K562 (cell line): Measurements from ENCODE around the gene MED14. TPM values are rescaled to one million over a fixed set of nuclear protein-coding genes. Genes with fewer than 3 reads are reported as not detected.

Source experiments
- ATAC-seq: fragments of 200-7000 bp; cut with Tn5 transposase; 3 replicates; pipeline ENCODE4 v1.9.1; 2020; ENCODE audit warnings: moderate library complexity
- BruUV-seq: library from RNA; stranded (reverse); fragments of 400-500 nt; replicated peaks from 2 replicates; lab custom pipeline; 2021; lab: Mats Ljungman, UMichigan
- CTCF ChIA-PET: fragments of 300-600 bp; formaldehyde crosslinking; extraction: SDS; loops from one replicate; lab custom pipeline; 2021; ENCODE audit warnings: low intra/inter-chr PET ratio; lab: Yijun Ruan, JAX
- POLR2A ChIA-PET: fragments of 300-600, 350-650 bp; sonication (Branson Sonifier 250); formaldehyde crosslinking; extraction: SDS; loops from one replicate; lab custom pipeline; 2021; ENCODE audit warnings: antibody characterized with exemption, inconsistent platforms; lab: Yijun Ruan, JAX
- DNase-seq, 4 experiments: peaks; one replicate each; pipeline versions ENCODE4 v3.0.0 to v3.0.0-alpha.2; 2011 to 2018; ENCODE audit warnings: low spot score in 3 of 4, mixed read lengths in 3 of 4; ENCODE audit errors: extremely low read depth in 1 of 4
- FAIRE-seq: peaks from 2 replicates; lab custom pipeline; 2011; peaks lifted over from hg19 to GRCh38; lab: Jason Lieb, UNC
- H2AFZ ChIP-seq: 2 replicates; pipeline ENCODE4 v1.6.0; 2011; ENCODE audit warnings: low read depth, low read length, control low read depth, inconsistent platforms
- H3K27ac ChIP-seq: fragments of 200-600 bp; 3 replicates; pipeline ENCODE4 v1.8.0; 2011; ENCODE audit warnings: low read depth, mild to moderate bottlenecking, control low read depth, inconsistent platforms, low read length, moderate library complexity, mixed read lengths; ENCODE audit errors: extremely low read depth
- H3K27me3 ChIP-seq, 2 experiments: fragments of 300-600 bp in 1 of 2; 2 replicates in 1 of 2; 3 replicates in 1 of 2; pipeline versions ENCODE4 v1.6.0 to v1.8.0; 2011; ENCODE audit warnings: inconsistent platforms in 2 of 2, low read length in 2 of 2, mild to moderate bottlenecking in 1 of 2, mixed read lengths in 1 of 2, moderate library complexity in 1 of 2; ENCODE audit not compliant: control insufficient read depth in 2 of 2, insufficient read depth in 2 of 2
- H3K36me3 ChIP-seq: fragments of 300-600 bp; 3 replicates; pipeline ENCODE4 v1.8.0; 2011; ENCODE audit warnings: mild to moderate bottlenecking, low read length, inconsistent platforms; ENCODE audit not compliant: control insufficient read depth, insufficient read depth
- H3K4me1 ChIP-seq, 2 experiments: fragments of 200-600 bp in 1 of 2; replicated peaks in 1 of 2; 2 replicates in 1 of 2; 3 replicates in 1 of 2; pipeline versions ENCODE4 v1.5.1 to v1.8.0; 2011; ENCODE audit warnings: inconsistent platforms in 2 of 2, low read length in 2 of 2, mild to moderate bottlenecking in 1 of 2, mixed read lengths in 1 of 2, moderate library complexity in 1 of 2; ENCODE audit not compliant: control insufficient read depth in 2 of 2, insufficient read depth in 2 of 2
- H3K4me2 ChIP-seq: 2 replicates; pipeline ENCODE4 v1.6.1; 2011; ENCODE audit warnings: low read length, control low read depth, inconsistent platforms, mixed read lengths; ENCODE audit not compliant: insufficient read depth
- H3K4me3 ChIP-seq: fragments of 200-600 bp; sonication (generic), shearing (Covaris generic); 2 replicates; pipeline ENCODE4 v1.5.1; 2016; ENCODE audit warnings: control low read depth, inconsistent platforms
- H3K79me2 ChIP-seq: fragments of 200-600 bp; 3 replicates; pipeline ENCODE4 v1.8.0; 2011; ENCODE audit warnings: low read length, inconsistent platforms; ENCODE audit not compliant: control insufficient read depth, insufficient read depth
- H3K9ac ChIP-seq, 2 experiments: 2 replicates each; pipeline versions ENCODE4 v1.6.0 to v1.6.1; 2011; ENCODE audit warnings: low read depth in 2 of 2, low read length in 2 of 2, control low read depth in 1 of 2, inconsistent platforms in 1 of 2, mild to moderate bottlenecking in 1 of 2, mixed read lengths in 1 of 2; ENCODE audit not compliant: insufficient read depth in 1 of 2
- H3K9me1 ChIP-seq: one replicate; pipeline ENCODE4 v1.6.0; 2011; ENCODE audit warnings: inconsistent platforms, mild to moderate bottlenecking, low read length, moderate library complexity; ENCODE audit not compliant: control insufficient read depth, insufficient read depth
- H3K9me3 ChIP-seq: replicated peaks from 2 replicates; pipeline ENCODE4 v1.5.1; 2011; ENCODE audit warnings: low read depth, low read length, inconsistent platforms; ENCODE audit not compliant: control insufficient read depth, insufficient read depth
- H4K20me1 ChIP-seq: replicated peaks from 2 replicates; pipeline ENCODE4 v1.6.1; 2011; ENCODE audit warnings: low read length, inconsistent platforms, mixed read lengths; ENCODE audit not compliant: control insufficient read depth, insufficient read depth
- DMBX1 ChIP-seq: fragments of 250-450 bp; sonication (Bioruptor Pico); IDR thresholded peaks from 2 replicates; pipeline ENCODE4 v1.8.0; 2022; ENCODE audit warnings: inconsistent platforms, mild to moderate bottlenecking, moderate library complexity, borderline replicate concordance
- ETV1 ChIP-seq: fragments of 450-650 bp; conservative IDR thresholded peaks from 2 replicates; pipeline ENCODE4 v1.6.1; 2016; ENCODE audit warnings: missing genetic modification characterization, control low read depth, low read depth, missing compliant biosample characterization
- FOS ChIP-seq: IDR thresholded peaks from 3 replicates; pipeline ENCODE4 v1.6.1; 2011; ENCODE audit not compliant: insufficient read length; ENCODE audit errors: extremely low read depth
- HNRNPK ChIP-seq: fragments of 200-400 bp; formaldehyde crosslinking; IDR thresholded peaks from one replicate; pipeline ENCODE4 v1.6.1; 2018; ENCODE audit warnings: mild to moderate bottlenecking, low read depth, low read length; ENCODE audit not compliant: poor library complexity, severe bottlenecking
- NFIX ChIP-seq: fragments of 250-450 bp; sonication (Bioruptor Pico); IDR thresholded peaks from 2 replicates; pipeline ENCODE4 v1.4.0; 2020; ENCODE audit warnings: low read depth, mild to moderate bottlenecking, moderate library complexity
- NFXL1 ChIP-seq: fragments of 450-650 bp; formaldehyde crosslinking; IDR thresholded peaks from 2 replicates; pipeline ENCODE4 v1.4.0; 2021; ENCODE audit warnings: mild to moderate bottlenecking
- POLR3A ChIP-seq: IDR thresholded peaks from 2 replicates; pipeline ENCODE4 v1.6.1; 2011; ENCODE audit warnings: borderline replicate concordance, mild to moderate bottlenecking, moderate library complexity; ENCODE audit not compliant: insufficient read length, insufficient read depth; ENCODE audit errors: extremely low read depth
- POLR3G ChIP-seq: IDR thresholded peaks from 2 replicates; pipeline ENCODE4 v1.6.1; 2011; ENCODE audit not compliant: insufficient read length, insufficient replicate concordance; ENCODE audit errors: extremely low read depth
- SREBF1 ChIP-seq: fragments of 150-350 bp; IDR thresholded peaks from 2 replicates; pipeline ENCODE4 v1.6.1; 2014; ENCODE audit warnings: antibody characterized with exemption, low read depth, low read length, borderline replicate concordance
- ZFP1 ChIP-seq: fragments of 450-650 bp; formaldehyde crosslinking; IDR thresholded peaks from 2 replicates; pipeline ENCODE4 v1.4.0; 2020; ENCODE audit warnings: mild to moderate bottlenecking, mixed read lengths
- ZNF354B ChIP-seq: fragments of 250-450 bp; sonication (Bioruptor Pico); IDR thresholded peaks from 2 replicates; pipeline ENCODE4 v1.4.0; 2020
- WGBS: fragments of 100-300 bp; shearing (Covaris generic); methylation state at CpG from one replicate; pipeline ENCODE4 v1.1.6; 2016; ENCODE audit warnings: low coverage, mixed read lengths; ENCODE audit not compliant: insufficient coverage; ENCODE audit errors: missing lambda C conversion rate; 5-methylcytosine and 5-hydroxymethylcytosine counted together
- in situ Hi-C: fragments of 300-500 bp; cut with MboI; formaldehyde crosslinking; loops from 4 replicates; pipeline ENCODE4 v1.15.0; 2018; ENCODE audit warnings: inconsistent platforms, mixed read lengths
- intact Hi-C: fragments of 100-400 bp; cut with micrococcal nuclease; formaldehyde crosslinking; loops from 2 replicates; pipeline ENCODE4 v1.14.2; 2022
- polyA plus RNA-seq, 8 experiments: library from polyadenylated mRNA; depleted of rRNA in 4 of 8; stranded (reverse) in 5 of 8; unstranded in 3 of 8; fragments of >200 nt; fragmentation: Nextera tagmentation in 2 of 8; fragmentation: Illumina TruSeq in 1 of 8; extraction: Ambion mirVana in 2 of 8; extraction: Trizol in 1 of 8; gene quantifications; 2 replicates each; pipeline versions ENCODE4 v1.2.1 to v1.2.3, GENCODE V29; 2011 to 2014; ENCODE audit warnings: inconsistent platforms in 1 of 8, missing spikeins in 1 of 8
- total RNA-seq, 7 experiments: library from RNA; depleted of rRNA in 6 of 7; stranded (reverse); fragments of >200 nt in 6 of 7; fragmentation: Illumina TruSeq in 2 of 7; extraction: Trizol in 2 of 7; gene quantifications; 2 replicates each; pipeline versions ENCODE4 v1.2.1 to v1.2.3, GENCODE V29; 2011 to 2021; ENCODE audit warnings: low replicate concordance in 1 of 7
- TF ChIP-seq, protein P1 (sequence below): sonication (generic); formaldehyde crosslinking; IDR thresholded peaks from 2 replicates; pipeline ENCODE4 v1.8.1; 2022; ENCODE audit warnings: missing genetic modification reagents
- TF ChIP-seq, protein P2 (sequence below), 2 experiments: fragments of 450-650 bp; IDR thresholded peaks; 2 replicates each; pipeline ENCODE4 v1.6.1; 2016
- TF ChIP-seq, protein P3 (sequence below), 2 experiments: IDR thresholded peaks; 2 replicates each; pipeline ENCODE4 v1.6.1; 2012; ENCODE audit warnings: improper control_type of control experiment in 2 of 2, low read depth in 2 of 2, low read length in 2 of 2, borderline replicate concordance in 1 of 2
- TF ChIP-seq, protein P4 (sequence below), 2 experiments: fragments of 450-650 bp in 1 of 2; sonication (generic) in 1 of 2; formaldehyde crosslinking in 1 of 2; IDR thresholded peaks in 1 of 2; conservative IDR thresholded peaks in 1 of 2; 2 replicates each; pipeline versions ENCODE4 v1.6.1 to v1.8.1; 2016 to 2023; ENCODE audit warnings: mild to moderate bottlenecking in 2 of 2, moderate library complexity in 2 of 2, inconsistent platforms in 1 of 2, missing genetic modification reagents in 1 of 2

Gene MED14
- total and polyA plus RNA-seq, 9 of the 15 experiments (the other 6 are each of a cell fraction or from before 2014, with no cell fraction given): 9.2 to 35.3 (median 18.7) TPM

DNA sequence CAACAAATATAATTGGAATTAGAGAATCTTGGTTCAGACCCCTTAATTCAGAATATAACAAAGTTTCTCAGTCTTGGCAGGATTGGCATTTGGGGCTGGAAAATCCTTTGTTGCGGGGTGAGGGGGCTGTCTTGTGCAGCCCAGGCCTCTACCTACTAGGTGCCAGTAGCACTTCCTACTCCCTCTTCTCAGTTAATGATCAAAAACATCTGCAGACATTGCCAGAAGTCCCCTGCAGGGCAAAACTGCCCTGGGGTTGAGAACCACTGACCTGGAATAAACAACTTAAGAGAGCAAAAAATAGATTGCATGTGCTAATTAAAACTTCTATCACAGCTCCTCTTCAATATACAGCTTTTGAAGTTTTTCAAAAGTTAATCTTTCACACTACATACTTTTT lies 51.2 kb downstream of the MED14 start (continued):
- TF ChIP-seq, protein P1, sequence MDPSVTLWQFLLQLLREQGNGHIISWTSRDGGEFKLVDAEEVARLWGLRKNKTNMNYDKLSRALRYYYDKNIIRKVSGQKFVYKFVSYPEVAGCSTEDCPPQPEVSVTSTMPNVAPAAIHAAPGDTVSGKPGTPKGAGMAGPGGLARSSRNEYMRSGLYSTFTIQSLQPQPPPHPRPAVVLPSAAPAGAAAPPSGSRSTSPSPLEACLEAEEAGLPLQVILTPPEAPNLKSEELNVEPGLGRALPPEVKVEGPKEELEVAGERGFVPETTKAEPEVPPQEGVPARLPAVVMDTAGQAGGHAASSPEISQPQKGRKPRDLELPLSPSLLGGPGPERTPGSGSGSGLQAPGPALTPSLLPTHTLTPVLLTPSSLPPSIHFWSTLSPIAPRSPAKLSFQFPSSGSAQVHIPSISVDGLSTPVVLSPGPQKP (CRISPR knock-in tag): no peak
- TF ChIP-seq, protein P2, sequence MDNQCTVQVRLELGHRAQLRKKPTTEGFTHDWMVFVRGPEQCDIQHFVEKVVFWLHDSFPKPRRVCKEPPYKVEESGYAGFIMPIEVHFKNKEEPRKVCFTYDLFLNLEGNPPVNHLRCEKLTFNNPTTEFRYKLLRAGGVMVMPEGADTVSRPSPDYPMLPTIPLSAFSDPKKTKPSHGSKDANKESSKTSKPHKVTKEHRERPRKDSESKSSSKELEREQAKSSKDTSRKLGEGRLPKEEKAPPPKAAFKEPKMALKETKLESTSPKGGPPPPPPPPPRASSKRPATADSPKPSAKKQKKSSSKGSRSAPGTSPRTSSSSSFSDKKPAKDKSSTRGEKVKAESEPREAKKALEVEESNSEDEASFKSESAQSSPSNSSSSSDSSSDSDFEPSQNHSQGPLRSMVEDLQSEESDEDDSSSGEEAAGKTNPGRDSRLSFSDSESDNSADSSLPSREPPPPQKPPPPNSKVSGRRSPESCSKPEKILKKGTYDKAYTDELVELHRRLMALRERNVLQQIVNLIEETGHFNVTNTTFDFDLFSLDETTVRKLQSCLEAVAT (IDR thresholded peaks at IDR 0.05): no peak
- TF ChIP-seq NFXL1 (CRISPR knock-in tag): no peak

DNA sequence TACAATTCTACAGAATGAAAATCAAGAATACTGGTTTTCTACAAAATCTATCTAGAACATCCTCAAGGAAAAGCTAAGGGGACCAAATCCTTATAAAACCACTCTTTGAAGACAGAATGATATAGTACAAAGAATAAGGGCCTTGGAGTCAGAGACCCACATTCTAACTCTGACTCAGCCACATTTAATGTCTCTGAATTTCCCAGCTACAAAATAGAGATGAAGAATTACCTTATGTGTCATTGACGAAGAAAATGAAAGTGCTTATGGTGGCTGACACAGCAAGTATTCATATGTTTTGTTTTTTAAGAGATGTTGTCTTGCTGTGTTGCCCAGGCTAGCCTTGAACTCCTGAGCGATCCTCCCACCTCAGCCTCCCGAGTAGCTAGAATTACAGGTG lies 52.1 kb downstream of the MED14 start:
- Histone ChIP-seq H2AFZ (no peak overlapping the region), H3K4me2 (no peak overlapping the region), H3K27ac (no peak overlapping the region), H3K27me3 (no peaks in the 10 kb centered on the region), H3K36me3 (peaks cover 57% of the 10 kb centered on the region; the same call in 2 of the 3 replicates), H3K9ac (no peak overlapping the region), H3K79me2 (no peaks in the 10 kb centered on the region), H3K9me3 (no peaks in the 10 kb centered on the region), H3K9me1 (no peaks in the 10 kb centered on the region), H3K4me1 (no peaks in the 10 kb centered on the region), H4K20me1 (no peaks in the 10 kb centered on the region), H3K4me3 (no peak overlapping the region)
- BruUV-seq: no TSS peak
- POLR2A ChIA-PET: interaction anchor here (1.1 kb wide), 1 partner anchor 16 kb away, joined by 3 read pairs; no protein-coding TSS in a partner anchor
- in situ Hi-C loops: no loop called here
- intact Hi-C loops: no loop called here
- 90% methylated on average over 2 of the region's 3 CpGs for WGBS
- no peak for FAIRE-seq
- no peak for DNase-seq
- no peak for ATAC-seq
- CTCF ChIA-PET: no interaction called here
- no peak for TF ChIP-seq ZFP1 (CRISPR knock-in tag)
- TF ChIP-seq DMBX1 (CRISPR knock-in tag): no peak
- no peak for TF ChIP-seq FOS
- TF ChIP-seq NFIX (CRISPR knock-in tag): no peak
- no peak for TF ChIP-seq POLR3G
- TF ChIP-seq ZNF354B (CRISPR knock-in tag): no peak
- TF ChIP-seq, protein P3, sequence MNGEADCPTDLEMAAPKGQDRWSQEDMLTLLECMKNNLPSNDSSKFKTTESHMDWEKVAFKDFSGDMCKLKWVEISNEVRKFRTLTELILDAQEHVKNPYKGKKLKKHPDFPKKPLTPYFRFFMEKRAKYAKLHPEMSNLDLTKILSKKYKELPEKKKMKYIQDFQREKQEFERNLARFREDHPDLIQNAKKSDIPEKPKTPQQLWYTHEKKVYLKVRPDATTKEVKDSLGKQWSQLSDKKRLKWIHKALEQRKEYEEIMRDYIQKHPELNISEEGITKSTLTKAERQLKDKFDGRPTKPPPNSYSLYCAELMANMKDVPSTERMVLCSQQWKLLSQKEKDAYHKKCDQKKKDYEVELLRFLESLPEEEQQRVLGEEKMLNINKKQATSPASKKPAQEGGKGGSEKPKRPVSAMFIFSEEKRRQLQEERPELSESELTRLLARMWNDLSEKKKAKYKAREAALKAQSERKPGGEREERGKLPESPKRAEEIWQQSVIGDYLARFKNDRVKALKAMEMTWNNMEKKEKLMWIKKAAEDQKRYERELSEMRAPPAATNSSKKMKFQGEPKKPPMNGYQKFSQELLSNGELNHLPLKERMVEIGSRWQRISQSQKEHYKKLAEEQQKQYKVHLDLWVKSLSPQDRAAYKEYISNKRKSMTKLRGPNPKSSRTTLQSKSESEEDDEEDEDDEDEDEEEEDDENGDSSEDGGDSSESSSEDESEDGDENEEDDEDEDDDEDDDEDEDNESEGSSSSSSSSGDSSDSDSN (IDR thresholded peaks at IDR 0.05; ENCODE audit: borderline replicate concordance in 1 of 2, low read depth in 2 of 2, low read length in 2 of 2): no peak
- no peak for TF ChIP-seq ETV1
- TF ChIP-seq, protein P4, sequence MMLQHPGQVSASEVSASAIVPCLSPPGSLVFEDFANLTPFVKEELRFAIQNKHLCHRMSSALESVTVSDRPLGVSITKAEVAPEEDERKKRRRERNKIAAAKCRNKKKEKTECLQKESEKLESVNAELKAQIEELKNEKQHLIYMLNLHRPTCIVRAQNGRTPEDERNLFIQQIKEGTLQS (IDR thresholded peaks at IDR 0.05): no peak
- TF ChIP-seq, protein P4 (CRISPR knock-in tag; conservative IDR thresholded peaks at IDR 0.05): no peak
- no peak for TF ChIP-seq SREBF1
- no peak for TF ChIP-seq POLR3A
- TF ChIP-seq HNRNPK: no peak
